Measurements from ENCODE around the gene TMTC3. TPM values are rescaled to one million over a fixed set of nuclear protein-coding genes. Genes with fewer than 3 reads are reported as not detected.

TMTC3 gene
- total and polyA plus RNA-seq, 2 donors (not counting 3 experiments of a cell fraction or from before 2014, with no cell fraction given), result 7.8 to 36.5 TPM

DNA sequence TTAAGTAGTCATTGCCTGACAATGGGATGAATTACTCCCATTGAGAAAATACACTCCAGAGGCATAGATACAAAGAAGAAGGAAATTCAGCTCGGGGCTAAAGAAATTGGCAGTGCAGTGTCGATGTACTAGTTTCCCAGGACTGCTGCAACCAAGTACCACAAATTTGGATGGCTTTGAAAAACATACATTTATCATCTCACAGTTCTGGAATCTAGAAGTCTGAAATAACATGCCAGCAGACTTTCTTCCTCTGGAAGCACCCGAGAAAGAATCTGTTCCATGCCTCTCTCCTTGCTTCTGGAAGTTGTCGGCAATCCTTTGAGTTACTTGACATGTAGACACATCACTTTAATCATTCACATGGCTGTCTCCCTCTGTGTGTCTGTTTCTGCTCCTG is 101.9 kb downstream of the TMTC3 start:
- Histone ChIP-seq H3K27ac (ENCODE audit: insufficient read depth, low read depth, low read length) (no peak overlapping the region), H4K20me1 (replicated peaks; ENCODE audit: control insufficient read depth, extremely low read depth, insufficient read depth, low read length) (no peaks in the 10 kb centered on the region), H3K9me1 (replicated peaks; ENCODE audit: control insufficient read depth, extremely low read depth, insufficient read depth, low read length) (no peaks in the 10 kb centered on the region), H3K4me2 (ENCODE audit: insufficient read depth, low read length) (no peak overlapping the region), H2AFZ (ENCODE audit: low read depth, low read length) (no peak overlapping the region), H3K9me3 (replicated peaks; ENCODE audit: control insufficient read depth, insufficient read depth, low read length) (no peaks in the 10 kb centered on the region), H3K9ac (replicated peaks; ENCODE audit: extremely low read depth, insufficient read depth, low read length) (no peak overlapping the region), H3K4me1 (ENCODE audit: control insufficient read depth, extremely low read depth, insufficient read depth, low read length) (peaks cover 25% of the 10 kb centered on the region), H3K36me3 (ENCODE audit: control insufficient read depth in 2 of 2, extremely low read depth in 1 of 2, insufficient read depth in 2 of 2, low read length in 2 of 2) (no peaks in the 10 kb centered on the region), H3K4me3 (replicated peaks in 1 of 3; ENCODE audit: insufficient read depth in 1 of 3, low read depth in 1 of 3, low read length in 3 of 3) (no peak overlapping the region), H3K27me3 (ENCODE audit: control insufficient read depth in 2 of 2, insufficient read depth in 2 of 2, low read length in 2 of 2) (no peaks in the 10 kb centered on the region), H3K79me2 (ENCODE audit: control insufficient read depth, insufficient read depth, low read length) (no peaks in the 10 kb centered on the region)
- intact Hi-C loops (cut with micrococcal nuclease) (loop anchor here (2.0 to 10.0 kb wide), 2 partner anchors 65 to 311 kb away; no protein-coding TSS in a partner anchor), dilution Hi-C loops (cut with MboI; ENCODE audit: extremely low pct_ligation_motif_present, low sequenced_read_pairs) (no loop called here)
- DNase-seq (ENCODE audit: low read depth, low spot score) (no peak), FAIRE-seq (no peak)
- no TSS peak for BruUV-seq (replicated peaks)
- CTCF ChIA-PET, result no interaction called here
- POLR2A ChIA-PET, result no interaction called here
- TF ChIP-seq POLR2AphosphoS5 (IDR thresholded peaks at IDR 0.05; ENCODE audit: insufficient read depth, low read depth, low read length) (no peak), POLR2A (IDR thresholded peaks at IDR 0.05; ENCODE audit: low read depth, low read length) (no peak), CTCF (IDR thresholded peaks at IDR 0.05; ENCODE audit: extremely low read depth in 1 of 2, insufficient read depth in 1 of 2, low read depth in 1 of 2, low read length in 2 of 2) (no peak), GATA2 (IDR thresholded peaks at IDR 0.05; ENCODE audit: insufficient read depth, insufficient read length, low read depth, low read length) (no peak), EZH2 (IDR thresholded peaks at IDR 0.05; ENCODE audit: borderline replicate concordance, low read depth, low read length, severe bottlenecking) (no peak), JUN (IDR thresholded peaks at IDR 0.05; ENCODE audit: borderline replicate concordance, insufficient read depth, insufficient read length, low read depth) (no peak), MYC (IDR thresholded peaks at IDR 0.05; ENCODE audit: low read depth, low read length) (no peak), FOS (IDR thresholded peaks at IDR 0.05; ENCODE audit: borderline replicate concordance, insufficient read depth, low read length) (no peak)
- TF ChIP-seq, protein P1, sequence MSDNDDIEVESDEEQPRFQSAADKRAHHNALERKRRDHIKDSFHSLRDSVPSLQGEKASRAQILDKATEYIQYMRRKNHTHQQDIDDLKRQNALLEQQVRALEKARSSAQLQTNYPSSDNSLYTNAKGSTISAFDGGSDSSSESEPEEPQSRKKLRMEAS (IDR thresholded peaks at IDR 0.05; ENCODE audit: insufficient read depth, insufficient read length), result no peak

All from endothelial cell of umbilical vein (primary cell).